Testis (tissue), 3 donors: ENCODE data around the gene ACKR4. TPM values are rescaled to one million over a fixed set of nuclear protein-coding genes. Genes with fewer than 3 reads are reported as not detected.

Source experiments
- polyA plus RNA-seq: library from polyadenylated mRNA; stranded (reverse); fragments of 350-450 nt; fragmentation: Illumina TruSeq; extraction: RNeasy Lipid Tissue Mini Kit (QIAGEN cat#74804); gene quantifications from one replicate; pipeline ENCODE4 v1.2.3, GENCODE V29; 2014; ENCODE audit warnings: low read depth, low replicate concordance; ENCODE audit not compliant: insufficient read depth
- total RNA-seq, 2 donors: library from RNA; depleted of rRNA; stranded (reverse); fragments of >200 nt; gene quantifications; one replicate each; pipeline ENCODE4 v1.2.3, GENCODE V29; 2016

ACKR4 gene
- total and polyA plus RNA-seq, 3 donors from 2014 or later = 0.16 to 1.2 TPM; not detected in 1

Other genes with a start within 250 kb of the ACKR4 start
- gene DNAJC13, start 179.8 kb upstream of the ACKR4 start, total RNA-seq = 10 to 100 TPM; 40.1 to 54.4 TPM
- gene DNAJC13, start 179.8 kb upstream of the ACKR4 start, polyA plus RNA-seq = 16.8 TPM
- gene ACAD11, start 62.5 kb downstream of the ACKR4 start, total RNA-seq = 10 to 100 TPM; 37.2 to 37.9 TPM
- gene ACAD11, start 62.5 kb downstream of the ACKR4 start, polyA plus RNA-seq = 26.1 TPM
- 10 to 100 TPM; 25.6 to 52.8 TPM for gene UBA5, start 63.1 kb downstream of the ACKR4 start, total RNA-seq
- gene UBA5, start 63.1 kb downstream of the ACKR4 start, polyA plus RNA-seq = 23.2 TPM
- gene NPHP3, start 125.1 kb downstream of the ACKR4 start, total RNA-seq = 10 to 100 TPM; 40.9 to 41.2 TPM
- gene NPHP3, start 125.1 kb downstream of the ACKR4 start, polyA plus RNA-seq = 17.7 TPM